Measurements from ENCODE around the gene CD38.

CD38 gene

GRCh38 chr4:15809466-15809865, 31.3 kb downstream of the CD38 start:
- TF ChIP-seq, protein P1, sequence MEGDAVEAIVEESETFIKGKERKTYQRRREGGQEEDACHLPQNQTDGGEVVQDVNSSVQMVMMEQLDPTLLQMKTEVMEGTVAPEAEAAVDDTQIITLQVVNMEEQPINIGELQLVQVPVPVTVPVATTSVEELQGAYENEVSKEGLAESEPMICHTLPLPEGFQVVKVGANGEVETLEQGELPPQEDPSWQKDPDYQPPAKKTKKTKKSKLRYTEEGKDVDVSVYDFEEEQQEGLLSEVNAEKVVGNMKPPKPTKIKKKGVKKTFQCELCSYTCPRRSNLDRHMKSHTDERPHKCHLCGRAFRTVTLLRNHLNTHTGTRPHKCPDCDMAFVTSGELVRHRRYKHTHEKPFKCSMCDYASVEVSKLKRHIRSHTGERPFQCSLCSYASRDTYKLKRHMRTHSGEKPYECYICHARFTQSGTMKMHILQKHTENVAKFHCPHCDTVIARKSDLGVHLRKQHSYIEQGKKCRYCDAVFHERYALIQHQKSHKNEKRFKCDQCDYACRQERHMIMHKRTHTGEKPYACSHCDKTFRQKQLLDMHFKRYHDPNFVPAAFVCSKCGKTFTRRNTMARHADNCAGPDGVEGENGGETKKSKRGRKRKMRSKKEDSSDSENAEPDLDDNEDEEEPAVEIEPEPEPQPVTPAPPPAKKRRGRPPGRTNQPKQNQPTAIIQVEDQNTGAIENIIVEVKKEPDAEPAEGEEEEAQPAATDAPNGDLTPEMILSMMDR (IDR thresholded peaks at IDR 0.05): no peak

DNA sequence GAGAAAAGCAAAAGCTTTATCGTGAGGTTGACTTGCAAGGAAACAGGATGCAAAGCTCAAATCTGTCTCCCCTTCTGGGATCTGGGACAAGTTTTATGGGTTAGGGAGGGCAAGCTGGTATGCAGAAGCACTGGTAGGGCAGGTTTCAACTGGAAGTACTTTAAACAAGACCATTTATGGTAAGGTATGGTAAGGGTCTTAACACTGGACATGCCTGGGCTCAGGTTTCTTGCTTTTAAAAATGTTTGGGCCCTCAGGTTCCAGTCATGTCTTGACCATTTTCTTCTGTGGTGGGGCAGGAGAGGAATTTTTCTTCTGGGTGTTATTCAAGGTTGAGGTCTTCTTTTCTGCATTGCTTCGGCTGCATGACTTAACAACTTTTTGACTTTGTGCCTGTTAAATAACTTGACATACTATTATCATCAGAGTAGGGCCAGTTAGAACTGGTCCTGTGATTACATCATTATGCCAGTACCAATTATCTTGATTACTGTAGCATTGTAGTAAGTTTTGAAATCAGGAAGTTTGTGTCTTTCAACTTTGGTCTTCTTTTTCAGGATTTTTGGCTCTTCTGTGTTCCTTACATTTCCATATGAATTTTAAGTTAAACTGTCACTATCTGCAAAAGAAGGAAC, 33.7 kb downstream of the CD38 start:
- TF ChIP-seq, protein P1 (IDR thresholded peaks at IDR 0.05): no peak

- TF ChIP-seq, protein P1 (IDR thresholded peaks at IDR 0.05): no peak
These were observed 54.7 kb downstream of the CD38 start for GRCh38 chr4:15832523-15833451.

GRCh38 chr4:15833801-15834200, 55.7 kb downstream of the CD38 start:
- TF ChIP-seq, protein P1 (IDR thresholded peaks at IDR 0.05): no peak

DNA sequence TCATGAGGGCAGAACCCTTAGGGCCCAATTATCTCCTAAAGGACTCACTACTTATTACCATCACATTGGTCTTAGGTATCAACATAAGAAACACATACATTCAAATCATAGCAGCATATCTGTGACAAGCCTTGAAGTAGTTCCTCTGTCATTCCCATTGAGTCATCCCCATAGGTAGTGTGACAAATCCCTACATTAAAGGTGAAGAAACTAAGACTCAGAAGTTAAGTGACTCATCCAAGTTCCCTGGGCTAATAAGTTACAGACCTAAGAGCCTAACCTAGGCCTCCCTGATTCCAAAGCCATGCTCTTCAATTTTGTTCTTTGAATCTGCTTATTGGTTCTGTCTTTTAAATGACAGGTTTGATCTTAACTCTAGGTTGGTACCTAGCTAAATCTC, 58.2 kb downstream of the CD38 start:
- TF ChIP-seq, protein P1 (IDR thresholded peaks at IDR 0.05): no peak

GRCh38 chr4:15837591-15837990, 59.5 kb downstream of the CD38 start:
- TF ChIP-seq, protein P1 (IDR thresholded peaks at IDR 0.05): no peak

DNA sequence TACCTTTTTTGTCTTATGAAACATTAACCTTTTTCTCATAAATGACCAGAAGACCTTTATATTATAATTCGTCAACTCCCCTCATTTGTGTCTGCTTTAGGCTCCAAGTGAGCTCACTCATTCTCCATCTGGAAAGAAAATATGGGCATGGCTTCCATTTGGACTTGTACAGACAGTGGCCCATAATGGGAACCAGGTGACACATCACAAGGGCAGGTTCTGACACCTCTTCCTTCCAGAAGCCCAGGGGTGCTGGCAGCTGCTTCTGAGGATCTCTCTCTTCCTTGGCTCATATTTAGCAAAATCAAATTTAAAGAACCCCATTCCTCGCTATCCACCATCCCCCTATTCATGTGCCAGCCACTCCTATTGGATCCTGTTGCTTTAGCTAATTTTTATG, 69.6 kb downstream of the CD38 start:
- TF ChIP-seq, protein P1 (IDR thresholded peaks at IDR 0.05): no peak
